CD4-positive, alpha-beta T cell (primary cell): Measurements from ENCODE around the gene EPS8L3. TPM values are rescaled to one million over a fixed set of nuclear protein-coding genes. Genes with fewer than 3 reads are reported as not detected.

ENCODE experiments used
- ATAC-seq: fragments of 200-7000 bp; cut with Tn5 transposase; one replicate; pipeline ENCODE4 v1.10.0; 2022; ENCODE audit warnings: mild to moderate bottlenecking; ENCODE audit not compliant: poor library complexity
- CTCF ChIA-PET: fragments of 350-600 bp; sonication (Branson Sonifier 250); formaldehyde crosslinking; loops from one replicate; lab custom pipeline; 2021; ENCODE audit warnings: antibody characterized with exemption, inconsistent platforms; lab: Charles Lee
- POLR2A ChIA-PET: fragments of 350-600 bp; sonication (Branson Sonifier 250); formaldehyde crosslinking; loops from one replicate; lab custom pipeline; 2021; ENCODE audit warnings: antibody characterized with exemption, inconsistent platforms; lab: Charles Lee
- DNase-seq, 14 experiments: peaks; one replicate each; pipeline ENCODE4 v3.0.0-alpha.2; 2013 to 2020; ENCODE audit warnings: mixed read lengths in 2 of 14
- H3K27ac ChIP-seq, 2 donors: one replicate each; pipeline versions ENCODE4 v1.5.1 to v1.7.0; 2013; ENCODE audit warnings: low read length in 2 of 2, low read depth in 1 of 2, mild to moderate bottlenecking in 1 of 2
- H3K27me3 ChIP-seq, 2 experiments: 1 replicate in 1 of 2; 2 replicates in 1 of 2; pipeline versions ENCODE4 v1.6.1 to v1.7.0; 2013; ENCODE audit warnings: low read length in 2 of 2, control low read depth in 1 of 2, mild to moderate bottlenecking in 1 of 2, moderate library complexity in 1 of 2; ENCODE audit not compliant: insufficient read depth in 2 of 2, control insufficient read depth in 1 of 2
- H3K36me3 ChIP-seq: one replicate; pipeline ENCODE4 v1.6.1; 2013; ENCODE audit warnings: low read length, control low read depth; ENCODE audit not compliant: insufficient read depth
- H3K4me1 ChIP-seq: one replicate; pipeline ENCODE4 v1.6.1; 2013; ENCODE audit warnings: low read length, control low read depth; ENCODE audit not compliant: insufficient read depth
- H3K4me3 ChIP-seq: one replicate; pipeline ENCODE4 v1.5.1; 2013; ENCODE audit warnings: mild to moderate bottlenecking, low read length, moderate library complexity
- H3K9me3 ChIP-seq, 2 experiments: 1 replicate in 1 of 2; 2 replicates in 1 of 2; pipeline versions ENCODE4 v1.6.1 to v1.7.0; 2013; ENCODE audit warnings: low read length in 2 of 2, mild to moderate bottlenecking in 2 of 2, control low read depth in 1 of 2, moderate library complexity in 1 of 2; ENCODE audit not compliant: control insufficient read depth in 1 of 2, insufficient read depth in 1 of 2
- H3K27ac Mint-ChIP-seq: one replicate; pipeline ENCODE4 v1.8.0; 2020; ENCODE audit warnings: mixed read lengths
- H3K27me3 Mint-ChIP-seq: one replicate; pipeline ENCODE4 v1.8.0; 2021; ENCODE audit warnings: mixed read lengths
- H3K36me3 Mint-ChIP-seq: one replicate; pipeline ENCODE4 v1.8.0; 2021; ENCODE audit warnings: low read depth, mixed read lengths
- H3K4me1 Mint-ChIP-seq: one replicate; pipeline ENCODE4 v1.8.0; 2021; ENCODE audit warnings: low read depth, mixed read lengths
- H3K4me3 Mint-ChIP-seq: one replicate; pipeline ENCODE4 v1.8.0; 2020; ENCODE audit warnings: mild to moderate bottlenecking, mixed read lengths
- H3K9me3 Mint-ChIP-seq: one replicate; pipeline ENCODE4 v1.8.0; 2020; ENCODE audit warnings: mixed read lengths
- CTCF ChIP-seq: fragments of 200-600 bp; IDR thresholded peaks from one replicate; pipeline ENCODE4 v1.8.0; 2022; ENCODE audit warnings: antibody characterized with exemption, mild to moderate bottlenecking
- intact Hi-C, 2 experiments: fragments of 100-400 bp; cut with DNase I in 1 of 2; cut with micrococcal nuclease in 1 of 2; formaldehyde crosslinking; loops; one replicate each; pipeline versions ENCODE4 v1.15.1 to v1.9.0; 2023 to 2025; cut with DNase I, micrococcal nuclease
- total RNA-seq, 174 experiments: library from RNA in 2 of 174; stranded (reverse) in 2 of 174; gene quantifications; one replicate each; pipeline ENCODE4 v1.2.3 and lab custom pipeline; 2021 to 2026

The EPS8L3 gene
- total RNA-seq, 2 experiments from 2014 or later = not detected

- ATAC-seq = no peak
- POLR2A ChIA-PET = no interaction called here
- no peaks in the 10 kb centered on the region for H3K36me3 Mint-ChIP-seq
- no peaks in the 10 kb centered on the region for H3K27me3 ChIP-seq
- H3K4me1 ChIP-seq = peaks cover 48% of the 10 kb centered on the region
- intact Hi-C loops = no loop called here
- no peak overlapping the region for H3K27ac Mint-ChIP-seq
- no peak overlapping the region for H3K4me3 ChIP-seq
- H3K4me1 Mint-ChIP-seq = peaks cover 27% of the 10 kb centered on the region
- H3K27ac ChIP-seq = no peak overlapping the region
- no peak for DNase-seq
- CTCF ChIA-PET = interaction anchor here (1.3 to 1.8 kb wide), 2 partner anchors 10 to 198 kb away, joined by 5 to 7 read pairs; partner anchors contain the start of gene AHCYL1
- no peaks in the 10 kb centered on the region for H3K9me3 ChIP-seq
- no peak for TF ChIP-seq CTCF
- H3K4me3 Mint-ChIP-seq = no peak overlapping the region
- no peaks in the 10 kb centered on the region for H3K36me3 ChIP-seq
- no peaks in the 10 kb centered on the region for H3K9me3 Mint-ChIP-seq
- no peaks in the 10 kb centered on the region for H3K27me3 Mint-ChIP-seq
Observed at GRCh38 chr1:109786531-109787021, 22.9 kb upstream of the EPS8L3 start.

- no peaks in the 10 kb centered on the region for H3K27me3 ChIP-seq
- ChIA-PET POLR2A (interaction anchor here (0.6 kb wide), 1 partner anchor 833 kb away, joined by 3 read pairs; no protein-coding TSS in a partner anchor), CTCF (interaction anchor here (1.3 to 1.8 kb wide), 2 partner anchors 9 to 198 kb away, joined by 5 to 7 read pairs; partner anchors contain the start of gene AHCYL1)
- no peak for TF ChIP-seq CTCF
- H3K27ac ChIP-seq = no peak overlapping the region
- no peaks in the 10 kb centered on the region for H3K36me3 Mint-ChIP-seq
- H3K9me3 Mint-ChIP-seq = no peaks in the 10 kb centered on the region
- no peak overlapping the region for H3K4me3 ChIP-seq
- H3K27ac Mint-ChIP-seq = no peak overlapping the region
- H3K27me3 Mint-ChIP-seq = no peaks in the 10 kb centered on the region
- peaks cover 43% of the 10 kb centered on the region for H3K4me1 ChIP-seq
- DNase-seq (no peak), ATAC-seq (no peak)
- peaks cover 22% of the 10 kb centered on the region for H3K4me1 Mint-ChIP-seq
- H3K4me3 Mint-ChIP-seq = no peak overlapping the region
- H3K9me3 ChIP-seq = peaks cover 0 to 1% of the 10 kb centered on the region in 2 experiments
- intact Hi-C loops = no loop called here
- H3K36me3 ChIP-seq = no peaks in the 10 kb centered on the region
Observed at GRCh38 chr1:109786112-109786480, 22.4 kb upstream of the EPS8L3 start.

- ATAC-seq = no peak
- Mint-ChIP-seq H3K27ac (no peak overlapping the region), H3K36me3 (no peaks in the 10 kb centered on the region), H3K9me3 (no peaks in the 10 kb centered on the region), H3K27me3 (no peaks in the 10 kb centered on the region), H3K4me1 (peaks cover 17% of the 10 kb centered on the region), H3K4me3 (no peak overlapping the region)
- DNase-seq = no peak
- ChIA-PET CTCF (interaction anchor here (1.3 to 1.8 kb wide), 2 partner anchors 9 to 199 kb away, joined by 5 to 7 read pairs; partner anchors contain the start of gene AHCYL1), POLR2A (interaction anchor here (0.6 kb wide), 1 partner anchor 834 kb away, joined by 3 read pairs; no protein-coding TSS in a partner anchor)
- Histone ChIP-seq H3K4me3 (no peak overlapping the region), H3K36me3 (no peaks in the 10 kb centered on the region), H3K27me3 (no peaks in the 10 kb centered on the region), H3K27ac (no peak overlapping the region), H3K9me3 (peaks cover 0 to 6% of the 10 kb centered on the region in 2 experiments), H3K4me1 (peaks cover 38% of the 10 kb centered on the region)
- TF ChIP-seq CTCF = no peak
- intact Hi-C loops = no loop called here
Observed at GRCh38 chr1:109785446-109786111, 21.9 kb upstream of the EPS8L3 start.
